ENCODE data around the gene CYB5R3. TPM values are rescaled to one million over a fixed set of nuclear protein-coding genes. Genes with fewer than 3 reads are reported as not detected.
A peak's percentile ranks its signal among the peaks of the same experiment; 100 is the strongest.

Gene CYB5R3
- polyA plus RNA-seq, 1 donor (not counting 4 experiments of a cell fraction or from before 2014, with no cell fraction given): 102 TPM

- dilution Hi-C loops (cut with MboI; ENCODE audit: extremely low pct_ligation_motif_present, low sequenced_read_pairs): no loop called here
- no peak for DNase-seq (ENCODE audit: low read depth, low spot score)
Measured at GRCh38 chr22:42621505-42622002, 27.6 kb downstream of the CYB5R3 start.

GRCh38 chr22:42620084-42620483 is 29.1 kb downstream of the CYB5R3 start:
- H3K4me2 ChIP-seq (ENCODE audit: control insufficient read depth, extremely low read depth, insufficient read depth, low read depth, low read length): no peak overlapping the region
- dilution Hi-C loops (cut with MboI; ENCODE audit: extremely low pct_ligation_motif_present, low sequenced_read_pairs): no loop called here
- FAIRE-seq (no peak), DNase-seq (ENCODE audit: low read depth, low spot score) (no peak)
- H3K9ac ChIP-seq (ENCODE audit: control insufficient read depth, extremely low read depth, insufficient read depth, low read length): no peak overlapping the region
- peaks cover 9 to 24% of the 10 kb centered on the region in 2 experiments for H3K36me3 ChIP-seq (ENCODE audit: control insufficient read depth in 2 of 2, extremely low read depth in 1 of 2, insufficient read depth in 2 of 2, low read length in 2 of 2)
- H4K20me1 ChIP-seq (ENCODE audit: control insufficient read depth, extremely low read depth, insufficient read depth, low read length): peaks cover 4% of the 10 kb centered on the region
- no peaks in the 10 kb centered on the region for H3K9me3 ChIP-seq (ENCODE audit: control insufficient read depth, low read depth, low read length)
- TF ChIP-seq EZH2 (IDR thresholded peaks at IDR 0.05; ENCODE audit: low read length) (no peak), CTCF (optimal IDR thresholded peaks at IDR 0.05 in 1 of 3, IDR thresholded peaks at IDR 0.05 in 1 of 3, conservative IDR thresholded peaks at IDR 0.05 in 1 of 3; ENCODE audit: extremely low read depth in 1 of 3, insufficient read depth in 2 of 3, low read length in 3 of 3) (no peak)
- H2AFZ ChIP-seq (ENCODE audit: control insufficient read depth, low read length): no peak overlapping the region
- H3K27ac ChIP-seq (ENCODE audit: control insufficient read depth, insufficient read depth, low read length): peak overlapping the region; percentile 60
- no peaks in the 10 kb centered on the region for H3K9me1 ChIP-seq (ENCODE audit: control insufficient read depth, extremely low read depth, insufficient read depth, low read length)
- H3K27me3 ChIP-seq (ENCODE audit: control insufficient read depth, extremely low read depth, insufficient read depth, low read length): no peaks in the 10 kb centered on the region
- no peaks in the 10 kb centered on the region for H3K79me2 ChIP-seq (ENCODE audit: control insufficient read depth, insufficient read depth, low read length)
- no peak overlapping the region for H3K4me3 ChIP-seq (ENCODE audit: control insufficient read depth in 2 of 3, extremely low read depth in 1 of 3, insufficient read depth in 2 of 3, low read depth in 1 of 3, low read length in 3 of 3)
- H3K4me1 ChIP-seq (ENCODE audit: control insufficient read depth, extremely low read depth, insufficient read depth, low read length): peaks cover 29% of the 10 kb centered on the region

More at GRCh38 chr22:42621505-42622002, 27.6 kb downstream of the CYB5R3 start:
- Histone ChIP-seq H3K36me3 (ENCODE audit: control insufficient read depth in 2 of 2, extremely low read depth in 1 of 2, insufficient read depth in 2 of 2, low read length in 2 of 2) (peaks cover 17 to 30% of the 10 kb centered on the region in 2 experiments), H3K4me2 (ENCODE audit: control insufficient read depth, extremely low read depth, insufficient read depth, low read depth, low read length) (no peak overlapping the region), H3K9me1 (ENCODE audit: control insufficient read depth, extremely low read depth, insufficient read depth, low read length) (no peaks in the 10 kb centered on the region), H3K4me3 (ENCODE audit: control insufficient read depth in 2 of 3, extremely low read depth in 1 of 3, insufficient read depth in 2 of 3, low read depth in 1 of 3, low read length in 3 of 3) (no peak overlapping the region), H3K27me3 (ENCODE audit: control insufficient read depth, extremely low read depth, insufficient read depth, low read length) (no peaks in the 10 kb centered on the region), H3K27ac (ENCODE audit: control insufficient read depth, insufficient read depth, low read length) (peak overlapping the region; percentile 60), H2AFZ (ENCODE audit: control insufficient read depth, low read length) (no peak overlapping the region), H3K9ac (ENCODE audit: control insufficient read depth, extremely low read depth, insufficient read depth, low read length) (peak overlapping the region; percentile 0), H3K79me2 (ENCODE audit: control insufficient read depth, insufficient read depth, low read length) (no peaks in the 10 kb centered on the region), H3K4me1 (ENCODE audit: control insufficient read depth, extremely low read depth, insufficient read depth, low read length) (peaks cover 21% of the 10 kb centered on the region), H3K9me3 (ENCODE audit: control insufficient read depth, low read depth, low read length) (no peaks in the 10 kb centered on the region), H4K20me1 (ENCODE audit: control insufficient read depth, extremely low read depth, insufficient read depth, low read length) (peaks cover 4% of the 10 kb centered on the region)
- TF ChIP-seq EZH2 (IDR thresholded peaks at IDR 0.05; ENCODE audit: low read length) (no peak), CTCF (optimal IDR thresholded peaks at IDR 0.05 in 1 of 3, IDR thresholded peaks at IDR 0.05 in 1 of 3, conservative IDR thresholded peaks at IDR 0.05 in 1 of 3; ENCODE audit: extremely low read depth in 1 of 3, insufficient read depth in 2 of 3, low read length in 3 of 3) (peak; percentile 89 to 98 (median 95))
- peak; percentile 92 for FAIRE-seq

Data from keratinocyte (primary cell).